LHCN-M2 (cell line): Measurements from ENCODE around the gene DSP. TPM values are rescaled to one million over a fixed set of nuclear protein-coding genes. Genes with fewer than 3 reads are reported as not detected.

Experiments
- total RNA-seq: library from RNA; depleted of rRNA; stranded (reverse); fragments of >200 nt; gene quantifications from 2 replicates; pipeline ENCODE4 v1.2.3, GENCODE V29; 2014; rRNA removed

Gene DSP
- total RNA-seq, 1 experiment from 2014 or later = 4.5 TPM

Other genes starting within 250 kb of the DSP start
- 109 and 128 TPM in 2 replicates for gene SSR1, start 228.5 kb upstream of the DSP start, total RNA-seq
- gene CAGE1, start 151.9 kb upstream of the DSP start, total RNA-seq = not detected in 2 replicates
- 17.5 and 19.1 TPM in 2 replicates for gene RIOK1, start 151.9 kb upstream of the DSP start, total RNA-seq
- 13.0 and 15.7 TPM in 2 replicates for gene SNRNP48, start 48.5 kb downstream of the DSP start, total RNA-seq
- gene BMP6, start 184.4 kb downstream of the DSP start, total RNA-seq = 0.06 TPM in 2 replicates